Measurements from ENCODE around the gene HUS1B.

- no peak for TF ChIP-seq CTCF (IDR thresholded peaks at IDR 0.05)
- no peak for TF ChIP-seq ZFX (IDR thresholded peaks at IDR 0.05; ENCODE audit: borderline replicate concordance)
These were observed 43.6 kb upstream of the HUS1B start for GRCh38 chr6:700490-700889.
